IMR-90 (cell line): ENCODE results near the gene STEAP3. TPM values are rescaled to one million over a fixed set of nuclear protein-coding genes. Genes with fewer than 3 reads are reported as not detected.

Experiments
- ATAC-seq: fragments of 200-7000 bp; cut with Tn5 transposase; 2 replicates; pipeline ENCODE4 v1.9.1; 2020; ENCODE audit warnings: low read depth, mild to moderate bottlenecking, moderate library complexity
- BruUV-seq: library from RNA; stranded (reverse); fragments of 400-500 nt; replicated peaks from 2 replicates; lab custom pipeline; 2021; lab: Mats Ljungman, UMichigan
- CTCF ChIA-PET: fragments of 300-600 bp; formaldehyde crosslinking; extraction: SDS; loops from one replicate; lab custom pipeline; 2021; ENCODE audit warnings: antibody characterized with exemption; lab: Yijun Ruan, JAX
- POLR2A ChIA-PET: fragments of 300-600 bp; sonication (Branson Sonifier 250); formaldehyde crosslinking; loops from one replicate; lab custom pipeline; 2022; ENCODE audit warnings: antibody characterized with exemption; ENCODE audit not compliant: unreplicated experiment; lab: Charles Lee
- DNase-seq: peaks from one replicate; pipeline ENCODE4 v3.0.0; 2013
- H2AFZ ChIP-seq: replicated peaks from 2 replicates; pipeline ENCODE3; 2013; ENCODE audit warnings: low read length, mild to moderate bottlenecking; ENCODE audit not compliant: poor library complexity
- H2AK5ac ChIP-seq: 2 replicates; pipeline ENCODE4 v1.6.1; 2013; ENCODE audit warnings: low read depth, low read length, inconsistent platforms
- H2AK9ac ChIP-seq: replicated peaks from 2 replicates; pipeline ENCODE3; 2013; ENCODE audit warnings: mild to moderate bottlenecking, low read depth, low read length, moderate library complexity; ENCODE audit not compliant: poor library complexity
- H2BK120ac ChIP-seq: 2 replicates; pipeline ENCODE4 v1.6.1; 2013; ENCODE audit warnings: low read depth, low read length, inconsistent platforms
- H2BK15ac ChIP-seq: 3 replicates; pipeline ENCODE4 v1.6.1; 2013; ENCODE audit warnings: low read depth, low read length, inconsistent platforms
- H2BK20ac ChIP-seq: 2 replicates; pipeline ENCODE4 v1.6.1; 2013; ENCODE audit warnings: low read depth, mild to moderate bottlenecking, inconsistent platforms, low read length, moderate library complexity
- H2BK5ac ChIP-seq: 2 replicates; pipeline ENCODE4 v1.6.1; 2013; ENCODE audit warnings: mild to moderate bottlenecking, low read depth, low read length, inconsistent platforms; ENCODE audit not compliant: poor library complexity, severe bottlenecking
- H3K14ac ChIP-seq: replicated peaks from 2 replicates; pipeline ENCODE4 v1.6.1; 2013; ENCODE audit warnings: low read depth, low read length, inconsistent platforms
- H3K18ac ChIP-seq: 2 replicates; pipeline ENCODE4 v1.6.1; 2013; ENCODE audit warnings: low read depth, low read length, control low read depth
- H3K23ac ChIP-seq: 2 replicates; pipeline ENCODE4 v1.6.1; 2013; ENCODE audit warnings: low read depth, low read length, inconsistent platforms
- H3K27ac ChIP-seq: 2 replicates; pipeline ENCODE4 v1.5.1; 2013; ENCODE audit warnings: mild to moderate bottlenecking, control low read depth, low read length; ENCODE audit not compliant: insufficient read depth
- H3K27me3 ChIP-seq: 2 replicates; pipeline ENCODE4 v1.6.1; 2013; ENCODE audit warnings: low read length; ENCODE audit not compliant: control insufficient read depth, insufficient read depth
- H3K36me3 ChIP-seq: 2 replicates; pipeline ENCODE4 v1.6.1; 2013; ENCODE audit warnings: low read length, mixed read lengths; ENCODE audit not compliant: control insufficient read depth, insufficient read depth
- H3K4ac ChIP-seq: 2 replicates; pipeline ENCODE4 v1.6.1; 2013; ENCODE audit warnings: low read depth, low read length, inconsistent platforms
- H3K4me1 ChIP-seq: 2 replicates; pipeline ENCODE4 v1.6.1; 2013; ENCODE audit warnings: low read length, mixed read lengths; ENCODE audit not compliant: control insufficient read depth, insufficient read depth
- H3K4me2 ChIP-seq: 2 replicates; pipeline ENCODE4 v1.6.1; 2013; ENCODE audit warnings: low read depth, mild to moderate bottlenecking, control low read depth, low read length, moderate library complexity
- H3K4me3 ChIP-seq: 2 replicates; pipeline ENCODE4 v1.5.1; 2013; ENCODE audit warnings: low read depth, mild to moderate bottlenecking, control low read depth, low read length, moderate library complexity; ENCODE audit not compliant: insufficient read depth
- H3K56ac ChIP-seq: 2 replicates; pipeline ENCODE4 v1.6.1; 2013; ENCODE audit warnings: low read length, inconsistent platforms; ENCODE audit not compliant: insufficient read depth; ENCODE audit errors: extremely low read depth
- H3K79me1 ChIP-seq, 2 experiments: 2 replicates each; pipeline ENCODE4 v1.6.1; 2013; ENCODE audit warnings: low read length in 2 of 2, inconsistent platforms in 1 of 2, low read depth in 1 of 2
- H3K9ac ChIP-seq: 2 replicates; pipeline ENCODE4 v1.6.1; 2013; ENCODE audit warnings: low read depth, low read length, control low read depth
- H3K9me1 ChIP-seq: 2 replicates; pipeline ENCODE4 v1.6.1; 2013; ENCODE audit warnings: low read length, inconsistent platforms; ENCODE audit not compliant: insufficient read depth
- H3K9me3 ChIP-seq: 2 replicates; pipeline ENCODE4 v1.6.1; 2013; ENCODE audit warnings: low read length; ENCODE audit not compliant: control insufficient read depth, insufficient read depth
- H4K20me1 ChIP-seq: 2 replicates; pipeline ENCODE4 v1.6.1; 2013; ENCODE audit warnings: low read length, inconsistent platforms; ENCODE audit not compliant: insufficient read depth
- H4K5ac ChIP-seq: 2 replicates; pipeline ENCODE4 v1.6.1; 2013; ENCODE audit warnings: mild to moderate bottlenecking, low read depth, low read length, control low read depth
- H4K8ac ChIP-seq, 2 experiments: 2 replicates each; pipeline ENCODE4 v1.6.1; 2013; ENCODE audit warnings: low read depth in 2 of 2, low read length in 2 of 2, control low read depth in 1 of 2, inconsistent platforms in 1 of 2
- H4K91ac ChIP-seq: 2 replicates; pipeline ENCODE4 v1.6.1; 2013; ENCODE audit warnings: low read depth, low read length, inconsistent platforms; ENCODE audit not compliant: insufficient read depth
- BHLHE40 ChIP-seq: fragments of 150-350 bp; IDR thresholded peaks from 2 replicates; pipeline ENCODE4 v1.6.1; 2016; ENCODE audit warnings: mild to moderate bottlenecking, low read depth, low read length
- CEBPB ChIP-seq: IDR thresholded peaks from 2 replicates; pipeline ENCODE4 v1.6.1; 2012; ENCODE audit warnings: low read depth, low read length, improper control_type of control experiment
- CHD1 ChIP-seq: IDR thresholded peaks from 2 replicates; pipeline ENCODE4 v1.6.1; 2012; ENCODE audit warnings: low read depth, low read length, improper control_type of control experiment
- FOS ChIP-seq: fragments of 150-350 bp; IDR thresholded peaks from 2 replicates; pipeline ENCODE4 v1.6.1; 2016; ENCODE audit warnings: low read depth, low read length
- MAFK ChIP-seq: IDR thresholded peaks from 2 replicates; pipeline ENCODE4 v1.6.1; 2012; ENCODE audit warnings: low read depth, low read length, improper control_type of control experiment
- MAZ ChIP-seq: IDR thresholded peaks from 2 replicates; pipeline ENCODE4 v1.6.1; 2012; ENCODE audit warnings: low read depth, mild to moderate bottlenecking, low read length, improper control_type of control experiment, moderate library complexity, borderline replicate concordance
- MXI1 ChIP-seq: IDR thresholded peaks from 2 replicates; pipeline ENCODE4 v1.6.1; 2012; ENCODE audit warnings: low read depth, mild to moderate bottlenecking, low read length, moderate library complexity, borderline replicate concordance
- NFE2L2 ChIP-seq: fragments of 150-350 bp; IDR thresholded peaks from 2 replicates; pipeline ENCODE4 v1.6.1; 2016; ENCODE audit warnings: low read depth, mild to moderate bottlenecking, low read length
- POLR2A ChIP-seq: IDR thresholded peaks from 2 replicates; pipeline ENCODE4 v1.6.1; 2012; ENCODE audit warnings: mild to moderate bottlenecking, low read depth, low read length
- RAD21 ChIP-seq: IDR thresholded peaks from 2 replicates; pipeline ENCODE4 v1.6.1; 2012; ENCODE audit warnings: low read length, improper control_type of control experiment
- RCOR1 ChIP-seq: IDR thresholded peaks from 2 replicates; pipeline ENCODE4 v1.6.1; 2012; ENCODE audit warnings: mild to moderate bottlenecking, low read length, improper control_type of control experiment; ENCODE audit not compliant: insufficient replicate concordance
- RFX5 ChIP-seq: IDR thresholded peaks from 2 replicates; pipeline ENCODE4 v1.8.0; 2012; ENCODE audit warnings: low read depth, mild to moderate bottlenecking, low read length, moderate library complexity
- SMC3 ChIP-seq: fragments of 150-350 bp; IDR thresholded peaks from 2 replicates; pipeline ENCODE4 v1.6.1; 2016; ENCODE audit warnings: low read depth, mild to moderate bottlenecking, antibody characterized with exemption, low read length, moderate library complexity
- WGBS, 2 experiments: methylation state at CpG; one replicate each; pipeline versions ENCODE4 v1.1.5 to v1.1.7; 2013; ENCODE audit warnings: missing lambda C conversion rate in 2 of 2; ENCODE audit not compliant: insufficient read length in 1 of 2; ENCODE audit errors: extremely low coverage in 2 of 2; 5-methylcytosine and 5-hydroxymethylcytosine counted together
- dilution Hi-C: fragments of 300-500 bp; cut with HindIII; formaldehyde crosslinking; loops from one replicate; pipeline ENCODE4 v1.14.3; 2018; ENCODE audit warnings: low sequenced_read_pairs; ENCODE audit not compliant: unreplicated experiment
- in situ Hi-C: fragments of 300-500 bp; cut with MboI; formaldehyde crosslinking; loops from 3 replicates; pipeline ENCODE4 v1.14.3; 2019; ENCODE audit warnings: low sequenced_read_pairs, inconsistent platforms, mixed read lengths
- intact Hi-C: fragments of 100-400 bp; cut with micrococcal nuclease; formaldehyde crosslinking; loops from 2 replicates; pipeline ENCODE4 v1.10.0; 2022
- polyA plus RNA-seq, 3 experiments: library from polyadenylated mRNA; depleted of rRNA; stranded (reverse); fragments of >200 nt; gene quantifications; 2 replicates each; pipeline ENCODE4 v1.2.3, GENCODE V29; 2012; ENCODE audit warnings: low replicate concordance in 1 of 3
- total RNA-seq: library from RNA; depleted of rRNA; stranded (reverse); fragments of >200 nt; gene quantifications from 2 replicates; pipeline ENCODE4 v1.2.3, GENCODE V29; 2012
- TF ChIP-seq, protein P1 (sequence below): fragments of 150-350 bp; IDR thresholded peaks from 2 replicates; pipeline ENCODE4 v1.6.1; 2016; ENCODE audit warnings: low read depth, mild to moderate bottlenecking, low read length, moderate library complexity, borderline replicate concordance
- TF ChIP-seq, protein P2 (sequence below): conservative IDR thresholded peaks from 2 replicates; pipeline ENCODE4 v1.5.1; 2012; ENCODE audit warnings: mild to moderate bottlenecking, low read depth, low read length, improper control_type of control experiment
- TF ChIP-seq, protein P3 (sequence below): fragments of 150-350 bp; IDR thresholded peaks from 2 replicates; pipeline ENCODE4 v1.6.1; 2017; ENCODE audit warnings: mild to moderate bottlenecking, antibody characterized with exemption, low read length, low read depth

Gene STEAP3
- total and polyA plus RNA-seq, 2 of the 4 experiments (the other 2 are of a cell fraction): 19.4 to 43.9 TPM

DNA sequence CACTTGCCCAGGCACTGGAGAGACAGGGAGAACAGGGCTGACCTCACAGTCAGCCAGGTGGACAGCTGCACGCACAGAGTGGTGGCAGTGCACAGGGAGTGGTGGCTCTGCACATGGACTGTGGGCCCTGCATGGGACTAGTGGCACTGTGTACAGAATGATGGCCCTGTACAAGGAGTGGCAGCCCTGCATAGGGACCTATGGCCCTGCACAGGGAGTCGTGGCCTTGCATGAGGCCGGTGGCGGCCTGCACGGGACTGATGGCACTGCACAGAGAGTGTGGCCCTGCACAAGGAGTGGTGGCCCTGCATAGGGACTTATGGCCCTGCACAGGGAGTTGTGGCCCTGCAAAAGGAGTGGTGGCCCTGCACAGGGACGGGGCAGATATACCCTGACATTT lies 19.1 kb upstream of the STEAP3 start:
- H2BK15ac ChIP-seq: no peak overlapping the region
- H3K18ac ChIP-seq: no peak overlapping the region
- no peaks in the 10 kb centered on the region for H4K20me1 ChIP-seq
- no peak overlapping the region for H3K9ac ChIP-seq
- no peak overlapping the region for H4K5ac ChIP-seq
- intact Hi-C loops (no loop called here), dilution Hi-C loops (no loop called here), in situ Hi-C loops (no loop called here)
- H3K9me1 ChIP-seq: no peaks in the 10 kb centered on the region
- H3K79me1 ChIP-seq: no peaks in the 10 kb centered on the region
- DNase-seq (no peak), ATAC-seq (no peak)
- H2AK5ac ChIP-seq: no peak overlapping the region
- H3K9me3 ChIP-seq: no peaks in the 10 kb centered on the region
- H4K8ac ChIP-seq: no peak overlapping the region
- H3K4me2 ChIP-seq: no peak overlapping the region
- no peak overlapping the region for H2BK20ac ChIP-seq
- H4K91ac ChIP-seq: no peak overlapping the region
- CTCF ChIA-PET: no interaction called here
- 77% methylated on average over 5 of the region's 6 CpGs; no CpG with 5 or more reads in 1 of the 2 experiments for WGBS, 2 experiments
- no peak for TF ChIP-seq SMC3
- TF ChIP-seq NFE2L2: no peak
- TF ChIP-seq FOS: no peak
- TF ChIP-seq RFX5: no peak
- TF ChIP-seq, protein P1, sequence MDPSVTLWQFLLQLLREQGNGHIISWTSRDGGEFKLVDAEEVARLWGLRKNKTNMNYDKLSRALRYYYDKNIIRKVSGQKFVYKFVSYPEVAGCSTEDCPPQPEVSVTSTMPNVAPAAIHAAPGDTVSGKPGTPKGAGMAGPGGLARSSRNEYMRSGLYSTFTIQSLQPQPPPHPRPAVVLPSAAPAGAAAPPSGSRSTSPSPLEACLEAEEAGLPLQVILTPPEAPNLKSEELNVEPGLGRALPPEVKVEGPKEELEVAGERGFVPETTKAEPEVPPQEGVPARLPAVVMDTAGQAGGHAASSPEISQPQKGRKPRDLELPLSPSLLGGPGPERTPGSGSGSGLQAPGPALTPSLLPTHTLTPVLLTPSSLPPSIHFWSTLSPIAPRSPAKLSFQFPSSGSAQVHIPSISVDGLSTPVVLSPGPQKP: no peak
- no peak for TF ChIP-seq RAD21
- no peak for TF ChIP-seq CHD1
- TF ChIP-seq, protein P2, sequence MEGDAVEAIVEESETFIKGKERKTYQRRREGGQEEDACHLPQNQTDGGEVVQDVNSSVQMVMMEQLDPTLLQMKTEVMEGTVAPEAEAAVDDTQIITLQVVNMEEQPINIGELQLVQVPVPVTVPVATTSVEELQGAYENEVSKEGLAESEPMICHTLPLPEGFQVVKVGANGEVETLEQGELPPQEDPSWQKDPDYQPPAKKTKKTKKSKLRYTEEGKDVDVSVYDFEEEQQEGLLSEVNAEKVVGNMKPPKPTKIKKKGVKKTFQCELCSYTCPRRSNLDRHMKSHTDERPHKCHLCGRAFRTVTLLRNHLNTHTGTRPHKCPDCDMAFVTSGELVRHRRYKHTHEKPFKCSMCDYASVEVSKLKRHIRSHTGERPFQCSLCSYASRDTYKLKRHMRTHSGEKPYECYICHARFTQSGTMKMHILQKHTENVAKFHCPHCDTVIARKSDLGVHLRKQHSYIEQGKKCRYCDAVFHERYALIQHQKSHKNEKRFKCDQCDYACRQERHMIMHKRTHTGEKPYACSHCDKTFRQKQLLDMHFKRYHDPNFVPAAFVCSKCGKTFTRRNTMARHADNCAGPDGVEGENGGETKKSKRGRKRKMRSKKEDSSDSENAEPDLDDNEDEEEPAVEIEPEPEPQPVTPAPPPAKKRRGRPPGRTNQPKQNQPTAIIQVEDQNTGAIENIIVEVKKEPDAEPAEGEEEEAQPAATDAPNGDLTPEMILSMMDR: no peak
- TF ChIP-seq, protein P3, sequence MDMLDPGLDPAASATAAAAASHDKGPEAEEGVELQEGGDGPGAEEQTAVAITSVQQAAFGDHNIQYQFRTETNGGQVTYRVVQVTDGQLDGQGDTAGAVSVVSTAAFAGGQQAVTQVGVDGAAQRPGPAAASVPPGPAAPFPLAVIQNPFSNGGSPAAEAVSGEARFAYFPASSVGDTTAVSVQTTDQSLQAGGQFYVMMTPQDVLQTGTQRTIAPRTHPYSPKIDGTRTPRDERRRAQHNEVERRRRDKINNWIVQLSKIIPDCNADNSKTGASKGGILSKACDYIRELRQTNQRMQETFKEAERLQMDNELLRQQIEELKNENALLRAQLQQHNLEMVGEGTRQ: no peak
- TF ChIP-seq POLR2A: no peak
- no peak for TF ChIP-seq MXI1
- TF ChIP-seq BHLHE40: no peak
- no peak for TF ChIP-seq MAFK
- no peak for TF ChIP-seq MAZ
- no peak for TF ChIP-seq CEBPB
- TF ChIP-seq RCOR1: no peak
- no peaks in the 10 kb centered on the region for H3K36me3 ChIP-seq
- no peaks in the 10 kb centered on the region for H3K4me1 ChIP-seq
- no peak overlapping the region for H3K56ac ChIP-seq
- H2BK120ac ChIP-seq: no peak overlapping the region
- H2AK9ac ChIP-seq: no peak overlapping the region
- no peak overlapping the region for H2BK5ac ChIP-seq
- H3K27ac ChIP-seq: no peak overlapping the region
- H3K14ac ChIP-seq: no peak overlapping the region
- H3K4ac ChIP-seq: no peak overlapping the region
- H2AFZ ChIP-seq: no peak overlapping the region
- no peak overlapping the region for H3K23ac ChIP-seq
- POLR2A ChIA-PET: no interaction called here
- peaks cover 34% of the 10 kb centered on the region for H3K27me3 ChIP-seq
- H3K4me3 ChIP-seq: no peak overlapping the region
- BruUV-seq: no TSS peak
